C4-2B (cell line): ENCODE results near the gene TTC28.

ENCODE experiments used
- H3K27ac ChIP-seq: fragments of 450-650 bp; 2 replicates; pipeline ENCODE4 v1.5.1; 2017
- ZFX ChIP-seq: fragments of 450-650 bp; IDR thresholded peaks from 2 replicates; pipeline ENCODE4 v1.6.1; 2017
- TF ChIP-seq, protein P1 (sequence below): fragments of 450-650 bp; conservative IDR thresholded peaks from 2 replicates; pipeline ENCODE4 v1.5.1; 2017; ENCODE audit warnings: mild to moderate bottlenecking

The TTC28 gene

DNA sequence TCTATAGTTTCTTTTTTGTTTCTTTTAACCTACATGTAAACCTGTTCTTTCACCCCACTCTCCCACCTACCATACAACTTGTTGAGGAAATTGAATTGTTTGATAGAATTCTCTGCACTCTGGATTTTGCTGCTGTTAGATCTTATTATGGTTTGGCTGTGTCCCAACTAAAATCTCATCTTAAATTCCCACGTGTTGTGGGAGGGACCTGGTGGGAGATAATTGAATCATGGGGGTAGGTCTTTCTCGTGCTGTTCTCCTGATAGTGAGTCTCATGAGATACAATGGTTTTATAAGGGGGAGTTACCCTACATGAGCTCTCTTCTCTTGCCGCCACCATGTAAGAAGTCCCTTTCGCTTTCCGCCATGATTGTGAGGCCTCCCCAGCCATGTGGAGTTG lies 745.6 kb downstream of the TTC28 start:
- no peak overlapping the region for H3K27ac ChIP-seq
- TF ChIP-seq ZFX = no peak
- TF ChIP-seq, protein P1, sequence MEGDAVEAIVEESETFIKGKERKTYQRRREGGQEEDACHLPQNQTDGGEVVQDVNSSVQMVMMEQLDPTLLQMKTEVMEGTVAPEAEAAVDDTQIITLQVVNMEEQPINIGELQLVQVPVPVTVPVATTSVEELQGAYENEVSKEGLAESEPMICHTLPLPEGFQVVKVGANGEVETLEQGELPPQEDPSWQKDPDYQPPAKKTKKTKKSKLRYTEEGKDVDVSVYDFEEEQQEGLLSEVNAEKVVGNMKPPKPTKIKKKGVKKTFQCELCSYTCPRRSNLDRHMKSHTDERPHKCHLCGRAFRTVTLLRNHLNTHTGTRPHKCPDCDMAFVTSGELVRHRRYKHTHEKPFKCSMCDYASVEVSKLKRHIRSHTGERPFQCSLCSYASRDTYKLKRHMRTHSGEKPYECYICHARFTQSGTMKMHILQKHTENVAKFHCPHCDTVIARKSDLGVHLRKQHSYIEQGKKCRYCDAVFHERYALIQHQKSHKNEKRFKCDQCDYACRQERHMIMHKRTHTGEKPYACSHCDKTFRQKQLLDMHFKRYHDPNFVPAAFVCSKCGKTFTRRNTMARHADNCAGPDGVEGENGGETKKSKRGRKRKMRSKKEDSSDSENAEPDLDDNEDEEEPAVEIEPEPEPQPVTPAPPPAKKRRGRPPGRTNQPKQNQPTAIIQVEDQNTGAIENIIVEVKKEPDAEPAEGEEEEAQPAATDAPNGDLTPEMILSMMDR = no peak

DNA sequence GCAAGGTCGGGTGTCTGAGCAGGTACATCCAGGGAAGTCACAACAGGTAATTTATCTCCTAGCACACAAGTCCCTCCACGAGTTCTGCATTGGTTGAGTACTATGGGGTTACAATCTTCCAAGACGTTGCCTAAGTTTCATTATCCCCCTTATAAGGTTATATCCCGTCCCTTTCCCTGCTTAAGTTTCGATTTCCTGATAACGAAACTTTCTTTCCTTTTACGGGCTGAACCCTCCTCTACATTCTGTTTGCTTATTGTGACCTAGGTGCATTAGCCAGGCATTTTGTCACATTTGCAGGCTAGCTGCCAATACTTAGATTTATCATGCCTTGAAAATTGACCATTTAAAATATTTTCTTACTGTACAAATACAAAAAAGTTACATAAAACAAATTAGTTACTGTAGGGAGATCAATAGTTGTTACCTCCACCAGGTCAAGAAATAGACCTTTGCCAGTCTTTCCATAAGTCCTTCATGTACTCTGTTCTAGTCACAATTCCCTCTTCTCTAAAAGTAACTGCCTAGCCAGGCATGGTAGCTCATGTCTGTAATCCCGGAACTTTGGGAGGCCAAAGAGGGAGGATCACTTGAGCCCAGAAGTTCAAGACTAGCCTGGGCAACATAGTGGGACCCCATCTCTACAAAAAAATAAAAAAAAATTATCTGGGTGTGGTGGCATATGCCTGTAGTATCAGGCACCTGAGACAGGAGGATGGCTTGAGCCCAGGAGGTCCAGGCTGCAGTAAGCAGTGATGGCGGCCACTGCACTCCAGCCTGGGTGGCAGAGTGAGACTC lies 746.3 kb downstream of the TTC28 start:
- TF ChIP-seq ZFX = no peak
- TF ChIP-seq, protein P1 = no peak
- H3K27ac ChIP-seq = no peak overlapping the region; the same call in 1 of the 2 replicates

DNA sequence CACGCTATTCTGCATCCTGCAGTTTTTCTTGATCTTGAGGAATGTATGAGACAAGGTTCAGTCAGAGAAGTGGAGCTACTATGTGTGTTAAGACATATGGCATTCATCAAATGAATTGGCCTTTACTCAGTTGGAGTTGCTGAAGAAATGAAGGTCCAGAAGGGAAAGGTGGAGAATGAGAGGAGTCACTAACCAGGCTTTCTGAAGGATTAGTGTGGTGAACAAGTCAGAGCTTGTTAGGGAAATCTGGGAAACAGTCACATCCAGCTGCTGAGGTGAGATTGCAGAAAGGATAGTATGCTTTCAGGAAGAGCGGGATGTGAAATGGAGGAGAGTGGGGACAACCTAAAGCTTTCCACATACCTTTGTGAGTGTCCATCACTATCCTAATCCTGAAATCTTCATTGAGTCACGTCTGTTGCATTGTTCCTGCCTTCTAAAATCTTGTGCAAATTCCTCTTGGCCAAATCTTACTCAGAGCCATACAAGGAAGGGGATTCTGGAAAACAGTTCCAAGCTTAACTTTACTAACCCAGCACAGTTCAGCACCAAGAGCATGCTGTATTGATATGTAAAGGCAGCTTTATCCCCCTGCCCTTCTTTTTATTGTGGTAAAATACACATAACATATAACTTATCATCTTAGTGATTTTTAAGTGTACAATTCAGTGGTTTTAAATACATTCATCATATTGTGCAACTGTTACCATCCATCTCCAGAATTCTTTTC lies 749.1 kb downstream of the TTC28 start:
- no peak for TF ChIP-seq ZFX
- TF ChIP-seq, protein P1 = no peak
- H3K27ac ChIP-seq = no peak overlapping the region
